Epidermal melanocyte (primary cell): ENCODE results near the gene CDH4.
"Not testable (repeated sequence)": the region's sequence is repeated elsewhere in the genome, so short reads cannot be mapped to it uniquely, and the experiment has no call there.

Source experiments
- DNase-seq: peaks from one replicate; pipeline ENCODE4 v3.0.0; 2011; ENCODE audit warnings: low spot score; ENCODE audit not compliant: insufficient read length

The CDH4 gene

GRCh38 chr20:61416546-61416945 is 164.5 kb downstream of the CDH4 start:
- DNase-seq = no peak

- no peak for DNase-seq
These were observed 165.3 kb downstream of the CDH4 start for GRCh38 chr20:61417221-61417941.

GRCh38 chr20:61419010-61419409 is 166.9 kb downstream of the CDH4 start:
- DNase-seq = no peak

- no peak for DNase-seq
These were observed 167.4 kb downstream of the CDH4 start for GRCh38 chr20:61419501-61419900.

GRCh38 chr20:61420056-61420455 is 168.0 kb downstream of the CDH4 start:
- no peak for DNase-seq

GRCh38 chr20:61420781-61421180 is 168.7 kb downstream of the CDH4 start:
- DNase-seq = no peak

- DNase-seq = no peak
These were observed 170.8 kb downstream of the CDH4 start for GRCh38 chr20:61422636-61423425.

- DNase-seq = no peak
These were observed 172.1 kb downstream of the CDH4 start for GRCh38 chr20:61424011-61424627.

- DNase-seq = no peak
These were observed 172.8 kb downstream of the CDH4 start for GRCh38 chr20:61424628-61425420.

GRCh38 chr20:61425541-61425991 is 173.5 kb downstream of the CDH4 start:
- DNase-seq = not testable (repeated sequence)

GRCh38 chr20:61426352-61426751 is 174.3 kb downstream of the CDH4 start:
- DNase-seq = no peak

- no peak for DNase-seq
These were observed 177.6 kb downstream of the CDH4 start for GRCh38 chr20:61429458-61430227.

GRCh38 chr20:61430228-61430624 is 178.2 kb downstream of the CDH4 start:
- no peak for DNase-seq

GRCh38 chr20:61433176-61433575 is 181.1 kb downstream of the CDH4 start:
- no peak for DNase-seq

GRCh38 chr20:61433816-61434215 is 181.8 kb downstream of the CDH4 start:
- no peak for DNase-seq

- DNase-seq = no peak
These were observed 182.3 kb downstream of the CDH4 start for GRCh38 chr20:61434341-61434781.

GRCh38 chr20:61435184-61435822 is 183.2 kb downstream of the CDH4 start:
- DNase-seq = no peak

- DNase-seq = no peak
These were observed 183.8 kb downstream of the CDH4 start for GRCh38 chr20:61435823-61436220.

- no peak for DNase-seq
These were observed 184.2 kb downstream of the CDH4 start for GRCh38 chr20:61436283-61436666.

- no peak for DNase-seq
These were observed 184.7 kb downstream of the CDH4 start for GRCh38 chr20:61436667-61437279.
